Measurements from ENCODE around the gene SLC7A8.

Gene SLC7A8

DNA sequence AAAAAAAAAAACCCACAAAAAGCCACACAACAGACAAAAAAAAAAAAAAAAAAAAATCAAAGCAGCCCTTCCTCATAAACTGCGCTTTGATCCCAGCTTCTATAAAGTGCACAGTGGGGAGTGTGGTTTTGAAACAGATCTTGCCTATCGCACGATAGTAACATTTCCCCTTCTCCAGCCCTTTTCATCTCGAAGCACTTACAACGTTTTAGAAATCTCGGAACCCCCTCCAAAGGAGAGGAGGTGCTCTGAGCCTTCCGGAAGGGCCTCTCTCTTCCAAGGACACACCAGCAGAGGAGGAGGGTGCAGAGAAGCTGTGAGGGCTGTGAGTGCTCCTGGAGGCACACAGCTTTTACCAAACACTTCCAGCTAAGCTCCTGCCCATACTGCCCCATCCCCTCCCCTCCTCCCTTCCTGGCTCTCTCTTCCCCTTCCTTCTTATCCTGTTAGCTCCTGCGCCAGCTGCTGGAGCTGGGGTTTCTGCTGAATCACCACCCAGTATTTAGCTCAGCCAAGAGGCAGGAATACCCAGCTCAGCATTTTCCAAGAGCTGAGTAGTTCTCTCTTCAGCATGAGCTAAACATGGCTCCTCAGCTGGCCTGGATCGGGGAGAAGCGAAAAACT lies 28.4 kb downstream of the SLC7A8 start:
- DNase-seq (ENCODE audit: low read depth), result peak; percentile 94

- DNase-seq (ENCODE audit: low read depth), result peak; percentile 77
Measured at GRCh38 chr14:23153851-23154796, 29.3 kb downstream of the SLC7A8 start.

DNA sequence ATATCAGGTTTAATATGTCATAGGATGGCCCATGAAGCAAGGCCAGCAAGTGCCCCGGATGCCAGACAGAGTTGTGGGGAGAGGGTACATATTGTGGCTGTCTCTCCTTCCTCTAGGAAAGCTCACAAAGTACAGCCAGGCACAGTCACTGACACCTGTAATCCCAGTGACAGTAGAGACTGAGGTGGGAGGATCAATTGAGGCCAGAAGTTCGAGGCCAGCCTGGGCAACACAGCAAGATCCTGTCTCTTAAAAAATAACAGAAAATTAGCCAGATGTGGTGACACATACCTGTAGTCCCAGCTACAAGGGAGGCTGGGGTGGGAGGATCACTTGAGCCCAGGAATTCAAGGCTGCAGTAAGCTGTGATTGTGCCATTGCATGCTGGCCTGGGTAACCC lies 32.1 kb downstream of the SLC7A8 start:
- DNase-seq (ENCODE audit: low read depth), result no peak

GRCh38 chr14:23149745-23150144 lies 33.7 kb downstream of the SLC7A8 start:
- no peak for DNase-seq (ENCODE audit: low read depth)

DNA sequence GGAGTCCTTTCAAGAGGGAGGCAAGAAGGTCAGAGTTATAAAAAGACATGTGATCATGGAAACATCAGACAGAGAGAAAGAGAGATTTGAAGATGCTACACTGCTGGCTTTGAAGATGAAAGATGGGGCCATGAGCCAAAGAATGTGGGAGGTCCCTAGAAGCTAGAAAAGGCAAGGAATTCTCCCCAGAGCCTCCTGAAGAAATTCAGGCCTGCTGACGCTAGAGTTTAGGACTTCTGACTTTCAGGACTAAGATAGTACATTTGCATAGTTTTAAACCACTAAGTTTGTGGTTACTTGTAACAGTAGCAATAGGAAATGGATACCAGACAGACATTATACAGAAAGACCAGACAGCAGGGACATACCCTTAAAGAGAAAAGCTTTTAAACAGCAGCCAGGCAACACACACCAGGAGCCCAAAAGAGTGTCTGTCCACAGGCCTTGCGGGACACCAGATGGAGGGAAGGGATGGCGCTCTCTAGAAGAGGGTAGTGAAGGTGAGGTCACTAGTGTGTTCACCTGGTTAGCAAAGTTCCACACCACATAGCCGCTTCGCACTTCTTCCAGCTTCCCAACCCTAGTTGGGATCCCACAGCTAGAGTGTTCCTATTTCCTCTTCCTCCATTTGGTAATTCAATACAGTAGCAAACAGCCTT lies 34.7 kb downstream of the SLC7A8 start:
- no peak for DNase-seq (ENCODE audit: low read depth)

GRCh38 chr14:23147676-23148075 lies 35.8 kb downstream of the SLC7A8 start:
- DNase-seq (ENCODE audit: low read depth), result no peak

DNA sequence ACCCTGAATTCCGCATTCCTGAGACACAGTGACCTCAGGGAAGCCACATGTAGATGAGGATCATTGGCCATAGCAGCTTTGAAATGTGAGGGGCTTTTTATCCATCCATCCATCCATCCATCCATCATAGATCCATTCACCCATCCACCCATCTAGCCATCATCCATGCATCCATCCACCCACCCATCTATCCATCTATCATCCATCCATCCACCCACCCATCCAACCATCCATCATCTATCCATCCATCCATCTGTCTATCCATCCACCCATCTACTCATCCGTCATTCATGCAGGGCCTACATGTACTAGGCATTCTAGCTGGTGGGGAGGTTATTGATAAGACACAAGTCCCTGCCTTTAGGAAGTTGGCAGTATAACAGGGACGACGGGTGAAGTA lies 36.5 kb downstream of the SLC7A8 start:
- DNase-seq (ENCODE audit: low read depth), result no peak

DNA sequence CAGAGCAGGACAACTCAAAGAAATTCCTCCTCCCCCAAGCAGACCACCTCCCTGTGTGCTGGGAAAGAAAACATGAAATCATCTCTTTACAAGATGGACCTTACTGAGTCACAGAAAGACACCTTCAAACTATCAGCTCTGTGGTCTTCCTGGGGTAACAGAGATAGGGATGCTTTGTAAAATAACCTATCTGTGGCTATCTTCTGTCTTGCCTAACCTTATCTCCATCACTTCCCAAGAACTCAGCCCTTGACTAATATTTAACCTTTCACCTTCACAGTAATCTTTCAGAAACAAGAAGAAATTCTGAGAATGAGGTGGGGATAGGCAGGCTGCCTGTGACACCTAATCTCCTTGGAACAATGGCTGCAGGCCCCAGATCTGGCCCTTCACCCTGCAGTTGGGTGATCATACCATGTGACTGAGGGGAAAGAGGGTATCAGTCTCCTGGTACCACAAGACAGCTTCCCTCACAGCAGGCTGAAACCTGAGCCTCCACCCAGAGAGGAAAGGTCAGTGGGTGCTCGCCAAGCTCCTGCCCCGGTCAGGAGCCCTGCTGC lies 37.0 kb downstream of the SLC7A8 start:
- DNase-seq (ENCODE audit: low read depth), result no peak

DNA sequence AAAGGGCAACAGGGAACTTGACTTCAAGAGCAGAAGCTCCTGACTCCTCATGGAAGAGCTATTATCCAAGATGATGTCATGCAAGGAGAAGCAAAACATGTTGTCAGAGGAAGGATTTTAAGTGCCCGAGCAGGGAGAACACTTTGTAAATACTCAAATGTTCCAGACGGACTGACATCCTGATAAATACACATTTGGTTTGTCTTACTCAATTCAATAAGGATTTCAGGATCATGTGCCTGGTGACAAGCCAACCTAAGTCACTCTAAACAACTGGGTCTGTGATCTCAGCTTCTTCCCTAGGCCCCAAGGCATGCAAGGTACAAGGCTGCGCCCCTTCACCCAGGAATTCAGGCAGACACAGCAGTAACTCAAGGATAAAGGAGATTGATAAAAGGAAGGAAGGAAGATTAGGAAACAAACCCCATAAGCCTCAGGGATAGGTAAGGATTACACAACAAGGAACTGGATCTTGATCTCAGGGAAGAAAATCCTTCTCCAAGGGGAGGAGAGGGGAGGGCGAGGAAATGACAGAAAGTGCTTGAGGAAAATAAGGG lies 37.6 kb downstream of the SLC7A8 start:
- no peak for DNase-seq (ENCODE audit: low read depth)

DNA sequence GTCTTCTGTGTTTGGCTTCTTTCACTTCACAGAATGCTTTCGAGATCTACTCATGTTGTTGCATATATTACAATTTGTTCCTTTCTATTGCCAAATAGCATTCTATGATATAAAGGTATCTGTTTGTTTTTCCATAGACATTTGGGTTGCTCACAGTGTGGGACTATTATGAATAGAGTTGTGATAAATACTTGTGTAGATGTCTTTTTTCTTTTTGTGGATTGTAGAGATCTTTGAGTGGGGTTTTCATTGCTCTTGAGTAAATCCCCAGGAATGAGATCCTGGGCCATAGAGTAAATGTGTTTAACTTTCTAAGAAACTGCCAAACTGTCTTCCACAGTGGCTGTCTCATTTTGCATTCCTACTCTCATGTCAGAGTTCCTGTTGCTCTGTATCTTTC lies 39.5 kb downstream of the SLC7A8 start:
- DNase-seq (ENCODE audit: low read depth), result no peak

DNA sequence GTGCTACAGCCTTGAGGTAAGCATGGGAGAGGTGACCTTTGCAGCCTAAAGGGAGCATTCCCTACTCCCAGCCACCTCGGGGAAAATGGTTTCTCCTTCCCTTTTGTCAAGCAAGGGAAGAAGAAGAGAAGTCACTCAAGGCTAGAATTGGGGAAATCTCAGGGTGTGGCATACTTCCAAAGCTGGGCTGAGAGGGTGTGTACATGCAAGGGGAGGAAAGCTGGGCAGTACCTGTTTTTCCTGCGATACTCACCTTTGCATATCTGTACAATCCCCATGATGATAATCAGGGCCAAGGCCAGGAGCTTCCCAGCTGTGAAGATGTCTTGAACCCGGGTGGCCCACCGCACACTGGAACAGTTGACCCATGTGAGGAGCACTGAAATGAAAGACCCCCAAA lies 40.6 kb downstream of the SLC7A8 start:
- no peak for DNase-seq (ENCODE audit: low read depth)

DNA sequence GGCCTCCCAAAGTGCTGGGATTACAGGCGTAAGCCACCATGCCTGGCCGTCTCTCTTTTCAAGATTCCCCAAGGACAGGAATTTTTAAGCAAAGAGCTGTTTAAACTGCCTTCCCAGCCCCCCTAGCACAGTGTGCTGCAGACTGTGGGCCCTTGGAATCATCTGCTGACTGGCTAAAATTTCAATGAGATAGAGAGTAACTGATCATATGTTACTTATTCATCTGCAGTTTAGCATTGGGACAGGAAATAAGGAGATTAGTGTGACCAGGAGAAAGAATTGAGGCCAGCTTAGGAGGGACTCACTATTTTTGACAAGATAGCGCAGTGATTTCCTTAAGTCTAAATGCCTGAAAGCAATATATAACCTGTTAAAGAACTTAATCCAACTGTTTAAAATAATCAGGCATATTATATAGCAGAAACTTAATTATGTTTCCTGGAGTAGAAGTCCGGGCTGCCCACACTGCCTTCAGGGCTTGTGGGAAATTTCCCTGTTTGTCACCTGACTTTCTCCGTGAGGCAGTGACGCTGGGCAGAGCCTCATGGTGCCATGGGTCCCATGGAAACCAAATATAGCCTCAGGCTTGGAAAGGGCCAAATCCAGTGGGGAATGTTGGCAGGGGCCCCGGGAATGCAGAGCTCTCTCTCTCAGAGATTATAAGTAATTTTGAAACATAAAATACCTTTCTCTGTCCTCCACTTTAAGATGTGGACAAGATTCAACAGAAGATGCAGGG lies 41.6 kb downstream of the SLC7A8 start:
- peak; percentile 53 for DNase-seq (ENCODE audit: low read depth)

DNA sequence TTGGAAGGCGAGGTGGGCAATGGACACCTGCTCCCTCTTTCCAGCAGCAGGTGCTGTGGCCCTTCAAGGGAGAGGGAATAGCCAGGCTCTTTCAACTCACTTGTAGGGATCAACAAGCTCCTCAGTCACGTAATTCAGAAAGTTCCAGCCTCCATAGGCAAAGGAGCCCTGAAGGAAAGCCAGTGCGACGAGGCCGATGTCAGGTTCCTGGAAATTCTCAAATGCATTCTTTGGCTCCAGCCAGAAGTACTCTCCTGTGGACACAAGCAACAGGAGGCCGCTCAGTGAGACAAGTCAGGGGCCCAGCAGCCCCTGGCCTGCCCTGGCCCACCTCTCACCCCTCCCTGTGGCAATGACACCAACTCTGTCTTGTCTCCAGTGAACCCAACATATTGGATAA lies 43.1 kb downstream of the SLC7A8 start:
- DNase-seq (ENCODE audit: low read depth), result no peak

GRCh38 chr14:23139874-23140273 lies 43.6 kb downstream of the SLC7A8 start:
- no peak for DNase-seq (ENCODE audit: low read depth)

GRCh38 chr14:23137813-23138535 lies 45.5 kb downstream of the SLC7A8 start:
- DNase-seq (ENCODE audit: low read depth), result no peak

GRCh38 chr14:23137192-23137812 lies 46.2 kb downstream of the SLC7A8 start:
- DNase-seq (ENCODE audit: low read depth), result no peak

GRCh38 chr14:23136566-23137133 lies 46.8 kb downstream of the SLC7A8 start:
- no peak for DNase-seq (ENCODE audit: low read depth)

GRCh38 chr14:23132970-23133369 lies 50.5 kb downstream of the SLC7A8 start:
- no peak for DNase-seq (ENCODE audit: low read depth)

GRCh38 chr14:23131482-23131881 lies 52.0 kb downstream of the SLC7A8 start:
- DNase-seq (ENCODE audit: low read depth), result no peak

DNA sequence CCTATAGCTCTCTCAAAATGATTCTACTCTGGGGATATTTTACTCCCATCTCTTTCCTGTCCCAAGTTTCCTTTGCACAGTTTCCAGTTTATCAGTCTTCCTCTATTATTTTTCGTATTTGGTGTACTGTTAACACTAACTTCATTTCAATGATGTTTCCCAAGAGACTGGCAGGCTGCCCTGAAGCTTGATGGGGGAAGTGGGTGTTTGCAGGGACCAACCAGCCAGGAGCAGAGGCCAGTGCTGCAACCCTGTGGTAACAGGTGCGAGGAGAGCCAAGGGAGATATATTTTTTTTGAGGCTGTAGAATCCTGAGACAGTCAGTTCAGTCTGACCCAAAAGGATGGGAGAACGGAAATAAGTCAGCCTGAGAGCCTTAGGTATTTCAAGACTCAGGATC lies 52.6 kb downstream of the SLC7A8 start:
- no peak for DNase-seq (ENCODE audit: low read depth)
